ENCODE data around the gene DOLPP1. TPM values are rescaled to one million over a fixed set of nuclear protein-coding genes. Genes with fewer than 3 reads are reported as not detected.

The DOLPP1 gene
- total and polyA plus RNA-seq, 4 donors = 14.6 to 15.6 (median 15.0) TPM

- TF ChIP-seq ZBTB33 (IDR thresholded peaks at IDR 0.05) (no peak), GABPA (IDR thresholded peaks at IDR 0.05 in 1 of 2, conservative IDR thresholded peaks at IDR 0.05 in 1 of 2) (no peak), JUND (IDR thresholded peaks at IDR 0.05) (no peak)
- TF ChIP-seq, protein P1, sequence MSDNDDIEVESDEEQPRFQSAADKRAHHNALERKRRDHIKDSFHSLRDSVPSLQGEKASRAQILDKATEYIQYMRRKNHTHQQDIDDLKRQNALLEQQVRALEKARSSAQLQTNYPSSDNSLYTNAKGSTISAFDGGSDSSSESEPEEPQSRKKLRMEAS (IDR thresholded peaks at IDR 0.05) = no peak
- TF ChIP-seq, protein P2, sequence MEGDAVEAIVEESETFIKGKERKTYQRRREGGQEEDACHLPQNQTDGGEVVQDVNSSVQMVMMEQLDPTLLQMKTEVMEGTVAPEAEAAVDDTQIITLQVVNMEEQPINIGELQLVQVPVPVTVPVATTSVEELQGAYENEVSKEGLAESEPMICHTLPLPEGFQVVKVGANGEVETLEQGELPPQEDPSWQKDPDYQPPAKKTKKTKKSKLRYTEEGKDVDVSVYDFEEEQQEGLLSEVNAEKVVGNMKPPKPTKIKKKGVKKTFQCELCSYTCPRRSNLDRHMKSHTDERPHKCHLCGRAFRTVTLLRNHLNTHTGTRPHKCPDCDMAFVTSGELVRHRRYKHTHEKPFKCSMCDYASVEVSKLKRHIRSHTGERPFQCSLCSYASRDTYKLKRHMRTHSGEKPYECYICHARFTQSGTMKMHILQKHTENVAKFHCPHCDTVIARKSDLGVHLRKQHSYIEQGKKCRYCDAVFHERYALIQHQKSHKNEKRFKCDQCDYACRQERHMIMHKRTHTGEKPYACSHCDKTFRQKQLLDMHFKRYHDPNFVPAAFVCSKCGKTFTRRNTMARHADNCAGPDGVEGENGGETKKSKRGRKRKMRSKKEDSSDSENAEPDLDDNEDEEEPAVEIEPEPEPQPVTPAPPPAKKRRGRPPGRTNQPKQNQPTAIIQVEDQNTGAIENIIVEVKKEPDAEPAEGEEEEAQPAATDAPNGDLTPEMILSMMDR (IDR thresholded peaks at IDR 0.05; ENCODE audit: low read depth, low read length, missing input control) = no peak
These were observed 26.6 kb upstream of the DOLPP1 start (continued) for GRCh38 chr9:129054163-129054851.

GRCh38 chr9:129058965-129059795 lies 21.7 kb upstream of the DOLPP1 start:
- Histone ChIP-seq H3K9me3 (ENCODE audit: control insufficient read depth in 4 of 4, low read length in 3 of 4) (no peaks in the 10 kb centered on the region), H3K4me3 (ENCODE audit: low read depth in 1 of 3, low read length in 3 of 3) (no peak overlapping the region), H3K9ac (ENCODE audit: low read depth in 1 of 2, low read length in 2 of 2) (no peak overlapping the region), H3K27ac (ENCODE audit: low read depth in 1 of 2, low read length in 2 of 2) (peak overlapping the region in 1 of 2 donors; percentile 13), H3K27me3 (ENCODE audit: control insufficient read depth in 4 of 4, insufficient read depth in 4 of 4, low read length in 3 of 4) (no peaks in the 10 kb centered on the region), H3K4me1 (ENCODE audit: control insufficient read depth in 4 of 4, insufficient read depth in 4 of 4, low read length in 3 of 4) (peaks cover 0 to 13% (median 5%) of the 10 kb centered on the region in 4 donors), H3K36me3 (ENCODE audit: control insufficient read depth in 4 of 4, insufficient read depth in 3 of 4, low read depth in 1 of 4, low read length in 3 of 4) (peaks cover 0 to 21% (median 6%) of the 10 kb centered on the region in 4 donors)
- DNase-seq (ENCODE audit: low spot score) = no peak
- no peak for TF ChIP-seq NR2F2 (IDR thresholded peaks at IDR 0.05)
- no peak for TF ChIP-seq JUND (IDR thresholded peaks at IDR 0.05)
- TF ChIP-seq HNF4A (conservative IDR thresholded peaks at IDR 0.05) = no peak
- no peak for TF ChIP-seq HNF4G (IDR thresholded peaks at IDR 0.05)
- no peak for TF ChIP-seq GABPA (IDR thresholded peaks at IDR 0.05 in 1 of 2, conservative IDR thresholded peaks at IDR 0.05 in 1 of 2)
- no peak for TF ChIP-seq EGR1 (IDR thresholded peaks at IDR 0.05; ENCODE audit: low read depth in 2 of 2)
- no peak for TF ChIP-seq RXRA (IDR thresholded peaks at IDR 0.05)
- TF ChIP-seq YY1 (IDR thresholded peaks at IDR 0.05) = no peak
- TF ChIP-seq, protein P3, sequence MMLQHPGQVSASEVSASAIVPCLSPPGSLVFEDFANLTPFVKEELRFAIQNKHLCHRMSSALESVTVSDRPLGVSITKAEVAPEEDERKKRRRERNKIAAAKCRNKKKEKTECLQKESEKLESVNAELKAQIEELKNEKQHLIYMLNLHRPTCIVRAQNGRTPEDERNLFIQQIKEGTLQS (IDR thresholded peaks at IDR 0.05) = no peak
- TF ChIP-seq RAD21 (IDR thresholded peaks at IDR 0.05) = no peak
- TF ChIP-seq ZBTB33 (IDR thresholded peaks at IDR 0.05) = no peak
- no peak for TF ChIP-seq FOXA1 (IDR thresholded peaks at IDR 0.05)
- TF ChIP-seq, protein P2 (IDR thresholded peaks at IDR 0.05; ENCODE audit: low read depth, low read length, missing input control) = no peak
- 89% methylated on average over 21 of the region's 21 CpGs for WGBS
